ENCODE data around the gene SLCO4A1.

GRCh38 chr20:62669249-62669648, 26.9 kb downstream of the SLCO4A1 start:
- TF ChIP-seq KLF13 (tag; IDR thresholded peaks at IDR 0.05; ENCODE audit: borderline replicate concordance, low read depth) (no peak), HOMEZ (CRISPR knock-in tag; IDR thresholded peaks at IDR 0.05) (no peak), ELF1 (tag; IDR thresholded peaks at IDR 0.05) (no peak)
- TF ChIP-seq, protein P1, sequence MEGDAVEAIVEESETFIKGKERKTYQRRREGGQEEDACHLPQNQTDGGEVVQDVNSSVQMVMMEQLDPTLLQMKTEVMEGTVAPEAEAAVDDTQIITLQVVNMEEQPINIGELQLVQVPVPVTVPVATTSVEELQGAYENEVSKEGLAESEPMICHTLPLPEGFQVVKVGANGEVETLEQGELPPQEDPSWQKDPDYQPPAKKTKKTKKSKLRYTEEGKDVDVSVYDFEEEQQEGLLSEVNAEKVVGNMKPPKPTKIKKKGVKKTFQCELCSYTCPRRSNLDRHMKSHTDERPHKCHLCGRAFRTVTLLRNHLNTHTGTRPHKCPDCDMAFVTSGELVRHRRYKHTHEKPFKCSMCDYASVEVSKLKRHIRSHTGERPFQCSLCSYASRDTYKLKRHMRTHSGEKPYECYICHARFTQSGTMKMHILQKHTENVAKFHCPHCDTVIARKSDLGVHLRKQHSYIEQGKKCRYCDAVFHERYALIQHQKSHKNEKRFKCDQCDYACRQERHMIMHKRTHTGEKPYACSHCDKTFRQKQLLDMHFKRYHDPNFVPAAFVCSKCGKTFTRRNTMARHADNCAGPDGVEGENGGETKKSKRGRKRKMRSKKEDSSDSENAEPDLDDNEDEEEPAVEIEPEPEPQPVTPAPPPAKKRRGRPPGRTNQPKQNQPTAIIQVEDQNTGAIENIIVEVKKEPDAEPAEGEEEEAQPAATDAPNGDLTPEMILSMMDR (IDR thresholded peaks at IDR 0.05 in 2 of 3, conservative IDR thresholded peaks at IDR 0.05 in 1 of 3; ENCODE audit: insufficient read depth in 2 of 3, low read depth in 1 of 3, low read length in 3 of 3), result no peak

Measured in K562 (cell line).